Natural killer cell (primary cell): ENCODE results near the gene FCRL1. TPM values are rescaled to one million over a fixed set of nuclear protein-coding genes. Genes with fewer than 3 reads are reported as not detected.

Source experiments
- ATAC-seq, 3 donors: fragments of 150-1000 bp in 2 of 3; fragments of 200-7000 bp in 1 of 3; cut with Tn5 transposase; 1 replicate in 1 of 3; 2 replicates in 2 of 3; pipeline ENCODE4 v1.10.0; 2021; ENCODE audit warnings: mild to moderate bottlenecking in 2 of 3, moderate library complexity in 2 of 3
- DNase-seq, 2 donors: peaks; one replicate each; pipeline versions ENCODE4 v3.0.0 to v3.0.0-alpha.2; 2013 to 2021; ENCODE audit warnings: mixed read lengths in 1 of 2
- H3K27ac ChIP-seq: one replicate; pipeline ENCODE4 v1.5.1; 2013; ENCODE audit warnings: mild to moderate bottlenecking, low read length
- H3K27me3 ChIP-seq: one replicate; pipeline ENCODE4 v1.6.1; 2013; ENCODE audit warnings: low read length; ENCODE audit not compliant: control insufficient read depth, insufficient read depth
- H3K36me3 ChIP-seq: one replicate; pipeline ENCODE4 v1.6.1; 2013; ENCODE audit warnings: low read length; ENCODE audit not compliant: control insufficient read depth, insufficient read depth
- H3K4me1 ChIP-seq: one replicate; pipeline ENCODE4 v1.6.1; 2013; ENCODE audit warnings: low read length; ENCODE audit not compliant: control insufficient read depth, insufficient read depth
- H3K4me3 ChIP-seq: one replicate; pipeline ENCODE4 v1.5.1; 2013; ENCODE audit warnings: low read length
- H3K9me3 ChIP-seq: one replicate; pipeline ENCODE4 v1.6.1; 2013; ENCODE audit warnings: low read length; ENCODE audit not compliant: control insufficient read depth, insufficient read depth
- H3K27ac Mint-ChIP-seq, 2 donors: one replicate each; pipeline ENCODE4 v1.8.0; 2022; ENCODE audit warnings: mild to moderate bottlenecking in 2 of 2, mixed read lengths in 2 of 2, moderate library complexity in 1 of 2
- H3K27me3 Mint-ChIP-seq, 2 donors: one replicate each; pipeline ENCODE4 v1.8.0; 2022; ENCODE audit warnings: low read depth in 2 of 2, mixed read lengths in 2 of 2
- H3K36me3 Mint-ChIP-seq: one replicate; pipeline ENCODE4 v1.8.0; 2022; ENCODE audit warnings: mixed read lengths
- H3K4me1 Mint-ChIP-seq, 2 donors: one replicate each; pipeline ENCODE4 v1.8.0; 2022; ENCODE audit warnings: mixed read lengths in 2 of 2
- H3K4me3 Mint-ChIP-seq: one replicate; pipeline ENCODE4 v1.8.0; 2022; ENCODE audit warnings: mild to moderate bottlenecking, moderate library complexity, mixed read lengths
- H3K9me3 Mint-ChIP-seq, 2 donors: one replicate each; pipeline ENCODE4 v1.8.0; 2022; ENCODE audit warnings: mixed read lengths in 2 of 2
- WGBS: methylation state at CpG from one replicate; pipeline ENCODE4 v1.1.7; 2013; ENCODE audit warnings: missing lambda C conversion rate; ENCODE audit not compliant: insufficient coverage; 5-methylcytosine and 5-hydroxymethylcytosine counted together
- intact Hi-C: fragments of 100-400 bp; cut with micrococcal nuclease; formaldehyde crosslinking; loops from one replicate; pipeline ENCODE4 v1.14.2; 2022
- total RNA-seq, 4 donors: library from RNA; stranded (reverse); fragments of 120-200 nt in 1 of 4; gene quantifications; one replicate each; pipeline versions ENCODE4 v1.2.3 to v1.2.4, GENCODE V29; 2013 to 2022
- TF ChIP-seq, protein P1 (sequence below): fragments of 200-600 bp; IDR thresholded peaks from one replicate; pipeline ENCODE4 v1.8.0; 2022; ENCODE audit warnings: antibody characterized with exemption

Gene FCRL1
- total RNA-seq, 3 donors from 2014 or later (not counting 1 experiment from before 2014, with no cell fraction given): 1.8 to 2.6 (median 2.0) TPM

DNA sequence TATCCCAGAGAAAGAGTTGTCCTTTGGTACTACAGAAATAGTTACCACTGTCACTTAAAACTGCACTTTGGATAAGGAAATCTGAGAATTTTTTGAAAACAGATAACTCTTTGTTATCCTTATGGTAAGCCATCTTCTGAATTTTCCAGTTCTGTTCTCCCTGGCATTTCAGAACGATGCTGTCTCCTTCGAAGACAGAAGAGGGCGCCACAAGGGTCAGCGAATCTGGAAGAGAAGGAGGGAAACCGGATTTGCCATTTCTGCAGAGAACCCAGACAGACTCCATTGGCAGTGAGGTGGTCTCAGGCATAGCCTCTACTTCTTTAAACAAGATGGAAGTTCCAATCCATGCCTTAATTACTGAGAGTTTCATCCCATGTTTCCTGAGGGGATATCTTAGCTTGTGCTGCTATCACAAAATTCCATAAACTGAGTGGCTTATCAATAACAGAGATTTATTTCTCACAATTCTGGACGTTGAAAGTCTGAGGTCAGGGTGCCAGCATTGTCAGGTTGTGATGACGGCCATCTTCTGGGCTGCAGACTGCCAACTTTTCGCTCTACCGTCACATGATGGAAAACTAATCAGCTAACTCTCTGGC, 49.4 kb downstream of the FCRL1 start:
- 90% methylated on average over 9 of the region's 9 CpGs for WGBS
- ATAC-seq: no peak
- peaks cover 32% of the 10 kb centered on the region for H3K4me1 ChIP-seq
- Mint-ChIP-seq H3K4me3 (no peak overlapping the region), H3K9me3 (no peaks in the 10 kb centered on the region), H3K4me1 (peaks cover 32 to 55% of the 10 kb centered on the region in 2 donors), H3K27ac (peak overlapping the region in 1 of 2 donors; percentile 59), H3K27me3 (no peaks in the 10 kb centered on the region), H3K36me3 (no peaks in the 10 kb centered on the region)
- H3K9me3 ChIP-seq: no peaks in the 10 kb centered on the region
- intact Hi-C loops: loop anchor here (10.0 kb wide), 1 partner anchor 46 kb away; no protein-coding TSS in a partner anchor
- H3K4me3 ChIP-seq: no peak overlapping the region
- H3K27ac ChIP-seq: no peak overlapping the region
- no peaks in the 10 kb centered on the region for H3K36me3 ChIP-seq
- no peaks in the 10 kb centered on the region for H3K27me3 ChIP-seq
- DNase-seq: no peak
- TF ChIP-seq, protein P1, sequence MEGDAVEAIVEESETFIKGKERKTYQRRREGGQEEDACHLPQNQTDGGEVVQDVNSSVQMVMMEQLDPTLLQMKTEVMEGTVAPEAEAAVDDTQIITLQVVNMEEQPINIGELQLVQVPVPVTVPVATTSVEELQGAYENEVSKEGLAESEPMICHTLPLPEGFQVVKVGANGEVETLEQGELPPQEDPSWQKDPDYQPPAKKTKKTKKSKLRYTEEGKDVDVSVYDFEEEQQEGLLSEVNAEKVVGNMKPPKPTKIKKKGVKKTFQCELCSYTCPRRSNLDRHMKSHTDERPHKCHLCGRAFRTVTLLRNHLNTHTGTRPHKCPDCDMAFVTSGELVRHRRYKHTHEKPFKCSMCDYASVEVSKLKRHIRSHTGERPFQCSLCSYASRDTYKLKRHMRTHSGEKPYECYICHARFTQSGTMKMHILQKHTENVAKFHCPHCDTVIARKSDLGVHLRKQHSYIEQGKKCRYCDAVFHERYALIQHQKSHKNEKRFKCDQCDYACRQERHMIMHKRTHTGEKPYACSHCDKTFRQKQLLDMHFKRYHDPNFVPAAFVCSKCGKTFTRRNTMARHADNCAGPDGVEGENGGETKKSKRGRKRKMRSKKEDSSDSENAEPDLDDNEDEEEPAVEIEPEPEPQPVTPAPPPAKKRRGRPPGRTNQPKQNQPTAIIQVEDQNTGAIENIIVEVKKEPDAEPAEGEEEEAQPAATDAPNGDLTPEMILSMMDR: no peak

DNA sequence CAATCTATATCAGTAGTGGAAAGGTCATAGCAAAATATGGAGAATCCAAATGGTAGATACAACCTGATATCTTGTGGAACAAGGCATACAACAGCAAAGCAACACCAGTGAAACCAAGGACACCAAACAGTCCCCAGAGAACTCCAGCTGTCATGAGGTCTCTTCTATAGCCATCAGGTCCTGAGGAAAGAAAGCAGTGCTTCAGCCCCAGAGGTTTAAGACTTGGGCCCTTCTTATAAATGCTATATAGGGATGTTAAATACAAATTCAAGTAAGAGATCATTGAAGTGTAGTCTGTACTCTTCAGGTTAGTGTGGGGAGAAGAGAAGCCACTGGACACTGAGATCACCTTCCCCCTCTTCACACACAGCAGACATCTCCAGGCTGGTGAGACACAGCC, 53.1 kb downstream of the FCRL1 start:
- TF ChIP-seq, protein P1: no peak
- Mint-ChIP-seq H3K9me3 (no peaks in the 10 kb centered on the region), H3K4me1 (peaks cover 39 to 60% of the 10 kb centered on the region in 2 donors), H3K36me3 (no peaks in the 10 kb centered on the region), H3K4me3 (no peak overlapping the region), H3K27ac (no peak overlapping the region), H3K27me3 (no peaks in the 10 kb centered on the region)
- intact Hi-C loops: no loop called here
- ATAC-seq (peak in 1 of 3 donors; percentile 35), DNase-seq (no peak)
- Histone ChIP-seq H3K4me1 (peaks cover 20% of the 10 kb centered on the region), H3K4me3 (no peak overlapping the region), H3K9me3 (no peaks in the 10 kb centered on the region), H3K27me3 (no peaks in the 10 kb centered on the region), H3K36me3 (no peaks in the 10 kb centered on the region), H3K27ac (no peak overlapping the region)

GRCh38 chr1:157758018-157758417, 61.9 kb downstream of the FCRL1 start:
- no peaks in the 10 kb centered on the region for H3K27me3 ChIP-seq
- H3K27me3 Mint-ChIP-seq: no peaks in the 10 kb centered on the region
- no peaks in the 10 kb centered on the region for H3K36me3 ChIP-seq
- ATAC-seq (no peak), DNase-seq (no peak)
- TF ChIP-seq, protein P1: no peak
- WGBS: 79% methylated on average over 2 of the region's 4 CpGs
- no peaks in the 10 kb centered on the region for H3K9me3 ChIP-seq
- H3K4me3 Mint-ChIP-seq: no peak overlapping the region
- no peaks in the 10 kb centered on the region for H3K36me3 Mint-ChIP-seq
- H3K4me1 Mint-ChIP-seq: peaks cover 8 to 14% of the 10 kb centered on the region in 2 donors
- no peak overlapping the region for H3K27ac Mint-ChIP-seq
- H3K27ac ChIP-seq: no peak overlapping the region
- intact Hi-C loops: no loop called here
- H3K4me1 ChIP-seq: peaks cover 1% of the 10 kb centered on the region
- peaks cover 0 to 4% of the 10 kb centered on the region in 2 donors for H3K9me3 Mint-ChIP-seq
- no peak overlapping the region for H3K4me3 ChIP-seq

DNA sequence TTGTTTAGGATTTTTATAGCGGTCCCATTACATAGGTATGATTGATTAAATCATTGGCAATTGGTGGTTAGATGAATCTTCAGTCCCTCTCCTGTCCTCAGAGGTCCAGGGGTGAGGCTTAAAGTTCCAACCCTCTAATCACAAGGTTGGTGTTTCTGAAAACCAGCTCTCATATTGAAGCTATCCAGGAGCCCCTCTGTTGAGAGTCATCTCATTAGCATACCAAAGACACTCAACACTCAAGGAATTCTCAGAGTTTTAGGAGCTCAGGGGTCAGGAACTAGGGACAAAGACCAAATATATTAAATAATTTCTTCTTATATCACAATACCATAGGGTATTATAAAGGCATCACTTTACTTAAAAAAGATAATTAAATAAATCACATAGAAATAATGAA, 66.3 kb downstream of the FCRL1 start:
- Mint-ChIP-seq H3K27ac (no peak overlapping the region), H3K9me3 (no peaks in the 10 kb centered on the region), H3K4me1 (peaks cover 10 to 11% of the 10 kb centered on the region in 2 donors), H3K36me3 (no peaks in the 10 kb centered on the region), H3K4me3 (no peak overlapping the region), H3K27me3 (no peaks in the 10 kb centered on the region)
- intact Hi-C loops: no loop called here
- ATAC-seq (no peak), DNase-seq (no peak)
- Histone ChIP-seq H3K9me3 (no peaks in the 10 kb centered on the region), H3K27me3 (no peaks in the 10 kb centered on the region), H3K27ac (no peak overlapping the region), H3K4me1 (no peaks in the 10 kb centered on the region), H3K4me3 (no peak overlapping the region), H3K36me3 (no peaks in the 10 kb centered on the region)
- 100% methylated on average over 1 of the region's 1 CpG for WGBS
- TF ChIP-seq, protein P1: no peak
